Hepatocyte (in vitro differentiated cells): Measurements from ENCODE around the gene PPA2.

Source experiments
- CTCF ChIP-seq: fragments of 200-600 bp; sonication (generic); IDR thresholded peaks from 2 replicates; pipeline ENCODE4 v1.5.1; 2016; ENCODE audit warnings: antibody characterized with exemption, mild to moderate bottlenecking; ENCODE audit not compliant: poor library complexity
- EZH2 ChIP-seq: fragments of 200-600 bp; sonication (generic); IDR thresholded peaks from 2 replicates; pipeline ENCODE4 v1.6.1; 2016; ENCODE audit warnings: antibody characterized with exemption, mild to moderate bottlenecking, borderline replicate concordance
- EZH2phosphoT487 ChIP-seq: fragments of 200-600 bp; sonication (generic); IDR thresholded peaks from one replicate; pipeline ENCODE4 v1.6.1; 2018; ENCODE audit warnings: antibody characterized with exemption, mild to moderate bottlenecking, low read depth, moderate library complexity; ENCODE audit not compliant: unreplicated experiment, severe bottlenecking

GRCh38 chr4:105399532-105400161 lies 74.2 kb downstream of the PPA2 start:
- no peak for TF ChIP-seq CTCF
- no peak for TF ChIP-seq EZH2
- TF ChIP-seq EZH2phosphoT487 = no peak
